Osteoblast (primary cell): ENCODE data around the gene PARD3. TPM values are rescaled to one million over a fixed set of nuclear protein-coding genes. Genes with fewer than 3 reads are reported as not detected.

ENCODE experiments used
- DNase-seq: peaks from one replicate; pipeline ENCODE4 v3.0.0; 2011; ENCODE audit warnings: low spot score, mixed read lengths; ENCODE audit not compliant: insufficient read length; ENCODE audit errors: missing footprints
- H2AFZ ChIP-seq: 2 replicates; pipeline ENCODE4 v1.6.0; 2011; ENCODE audit warnings: mild to moderate bottlenecking, low read length
- H3K27ac ChIP-seq: 2 replicates; pipeline ENCODE4 v1.5.1; 2011; ENCODE audit warnings: mild to moderate bottlenecking, low read depth, low read length, moderate library complexity
- H3K27me3 ChIP-seq: 2 replicates; pipeline ENCODE4 v1.6.0; 2012; ENCODE audit warnings: mild to moderate bottlenecking, control low read depth, inconsistent platforms, low read length, moderate library complexity; ENCODE audit not compliant: insufficient read depth
- H3K36me3 ChIP-seq: 2 replicates; pipeline ENCODE4 v1.5.1; 2011; ENCODE audit warnings: mild to moderate bottlenecking, low read length, control low read depth, moderate library complexity; ENCODE audit not compliant: insufficient read depth
- H3K4me1 ChIP-seq: 2 replicates; pipeline ENCODE4 v1.5.1; 2011; ENCODE audit warnings: mild to moderate bottlenecking, low read length, control low read depth, moderate library complexity; ENCODE audit not compliant: insufficient read depth
- H3K4me2 ChIP-seq: 2 replicates; pipeline ENCODE4 v1.6.0; 2011; ENCODE audit warnings: mild to moderate bottlenecking, low read length; ENCODE audit not compliant: insufficient read depth
- H3K4me3 ChIP-seq: fragments of 200-600 bp; sonication (generic); 3 replicates; pipeline ENCODE4 v1.5.1; 2012; ENCODE audit warnings: mild to moderate bottlenecking, low read length, inconsistent platforms; ENCODE audit not compliant: insufficient read depth
- H3K79me2 ChIP-seq: 2 replicates; pipeline ENCODE4 v1.6.0; 2012; ENCODE audit warnings: mild to moderate bottlenecking, low read length, control low read depth, inconsistent platforms; ENCODE audit not compliant: insufficient read depth
- H3K9me3 ChIP-seq: 2 replicates; pipeline ENCODE4 v1.5.1; 2011; ENCODE audit warnings: low read depth, low read length, control low read depth
- H4K20me1 ChIP-seq: 2 replicates; pipeline ENCODE4 v1.6.0; 2012; ENCODE audit warnings: mild to moderate bottlenecking, low read length, control low read depth; ENCODE audit not compliant: insufficient read depth
- total RNA-seq: library from RNA; depleted of rRNA; stranded (reverse); fragments of >200 nt; gene quantifications from 2 replicates; pipeline ENCODE4 v1.2.3, GENCODE V29; 2012
- TF ChIP-seq, protein P1 (sequence below): IDR thresholded peaks from 2 replicates; pipeline ENCODE4 v1.5.1; 2011; ENCODE audit warnings: mild to moderate bottlenecking, low read depth, low read length, moderate library complexity; ENCODE audit errors: extremely low read depth

PARD3 gene
- total RNA-seq, 1 donor = 71.7 TPM

DNA sequence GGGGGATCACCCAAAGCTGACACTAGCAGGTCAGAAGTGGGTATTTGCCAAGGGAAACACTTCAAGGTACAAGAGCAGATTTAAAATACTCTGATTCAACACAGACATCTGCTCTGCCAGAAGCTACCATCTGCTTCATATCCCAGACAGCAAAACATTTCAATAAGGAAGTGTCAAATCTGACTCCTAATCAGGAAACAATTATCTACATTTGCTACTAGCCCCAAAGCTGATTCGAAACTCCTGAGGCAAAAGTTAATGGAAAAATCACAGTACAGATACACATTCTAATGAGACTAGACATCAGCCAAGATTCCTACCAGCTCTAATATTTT is 48.9 kb downstream of the PARD3 start:
- no peaks in the 10 kb centered on the region for H3K27me3 ChIP-seq
- H2AFZ ChIP-seq = no peak overlapping the region
- no peak for DNase-seq
- H3K4me2 ChIP-seq = no peak overlapping the region
- TF ChIP-seq, protein P1, sequence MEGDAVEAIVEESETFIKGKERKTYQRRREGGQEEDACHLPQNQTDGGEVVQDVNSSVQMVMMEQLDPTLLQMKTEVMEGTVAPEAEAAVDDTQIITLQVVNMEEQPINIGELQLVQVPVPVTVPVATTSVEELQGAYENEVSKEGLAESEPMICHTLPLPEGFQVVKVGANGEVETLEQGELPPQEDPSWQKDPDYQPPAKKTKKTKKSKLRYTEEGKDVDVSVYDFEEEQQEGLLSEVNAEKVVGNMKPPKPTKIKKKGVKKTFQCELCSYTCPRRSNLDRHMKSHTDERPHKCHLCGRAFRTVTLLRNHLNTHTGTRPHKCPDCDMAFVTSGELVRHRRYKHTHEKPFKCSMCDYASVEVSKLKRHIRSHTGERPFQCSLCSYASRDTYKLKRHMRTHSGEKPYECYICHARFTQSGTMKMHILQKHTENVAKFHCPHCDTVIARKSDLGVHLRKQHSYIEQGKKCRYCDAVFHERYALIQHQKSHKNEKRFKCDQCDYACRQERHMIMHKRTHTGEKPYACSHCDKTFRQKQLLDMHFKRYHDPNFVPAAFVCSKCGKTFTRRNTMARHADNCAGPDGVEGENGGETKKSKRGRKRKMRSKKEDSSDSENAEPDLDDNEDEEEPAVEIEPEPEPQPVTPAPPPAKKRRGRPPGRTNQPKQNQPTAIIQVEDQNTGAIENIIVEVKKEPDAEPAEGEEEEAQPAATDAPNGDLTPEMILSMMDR = no peak
- peaks cover 52% of the 10 kb centered on the region for H3K79me2 ChIP-seq
- no peak overlapping the region for H3K4me3 ChIP-seq
- peaks cover 25% of the 10 kb centered on the region for H4K20me1 ChIP-seq
- no peaks in the 10 kb centered on the region for H3K36me3 ChIP-seq
- no peak overlapping the region for H3K27ac ChIP-seq
- no peaks in the 10 kb centered on the region for H3K9me3 ChIP-seq
- peaks cover 8% of the 10 kb centered on the region for H3K4me1 ChIP-seq

DNA sequence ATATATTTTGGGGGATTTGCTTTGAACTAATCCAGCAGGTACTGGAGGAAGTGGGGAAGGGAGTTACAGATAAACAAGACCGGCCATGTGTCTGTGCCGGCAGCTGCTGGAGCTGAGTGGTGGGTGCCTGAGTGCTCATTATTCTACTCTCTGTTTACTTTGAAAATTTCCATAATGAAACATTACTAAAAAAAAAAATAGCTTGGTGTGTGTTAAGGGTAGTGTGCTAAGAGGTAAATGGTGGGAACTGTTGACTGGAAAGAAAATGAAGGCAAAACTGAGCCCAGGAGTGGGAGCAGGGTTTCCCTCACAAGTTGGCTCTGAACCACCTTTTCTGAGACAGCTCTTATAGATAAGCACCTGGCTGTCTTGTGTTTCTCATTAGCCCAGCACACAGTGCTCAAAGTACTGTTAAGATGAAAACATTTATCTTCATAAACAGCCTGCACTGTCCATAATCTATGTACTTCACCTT is 50.6 kb downstream of the PARD3 start:
- H3K36me3 ChIP-seq = no peaks in the 10 kb centered on the region
- no peak for DNase-seq
- TF ChIP-seq, protein P1 = no peak
- H3K27me3 ChIP-seq = no peaks in the 10 kb centered on the region
- H2AFZ ChIP-seq = no peak overlapping the region
- H3K27ac ChIP-seq = no peak overlapping the region
- no peaks in the 10 kb centered on the region for H3K9me3 ChIP-seq
- H3K4me2 ChIP-seq = no peak overlapping the region
- no peak overlapping the region for H3K4me3 ChIP-seq
- peaks cover 14% of the 10 kb centered on the region for H4K20me1 ChIP-seq
- H3K4me1 ChIP-seq = peaks cover 16% of the 10 kb centered on the region
- H3K79me2 ChIP-seq = peaks cover 45% of the 10 kb centered on the region

DNA sequence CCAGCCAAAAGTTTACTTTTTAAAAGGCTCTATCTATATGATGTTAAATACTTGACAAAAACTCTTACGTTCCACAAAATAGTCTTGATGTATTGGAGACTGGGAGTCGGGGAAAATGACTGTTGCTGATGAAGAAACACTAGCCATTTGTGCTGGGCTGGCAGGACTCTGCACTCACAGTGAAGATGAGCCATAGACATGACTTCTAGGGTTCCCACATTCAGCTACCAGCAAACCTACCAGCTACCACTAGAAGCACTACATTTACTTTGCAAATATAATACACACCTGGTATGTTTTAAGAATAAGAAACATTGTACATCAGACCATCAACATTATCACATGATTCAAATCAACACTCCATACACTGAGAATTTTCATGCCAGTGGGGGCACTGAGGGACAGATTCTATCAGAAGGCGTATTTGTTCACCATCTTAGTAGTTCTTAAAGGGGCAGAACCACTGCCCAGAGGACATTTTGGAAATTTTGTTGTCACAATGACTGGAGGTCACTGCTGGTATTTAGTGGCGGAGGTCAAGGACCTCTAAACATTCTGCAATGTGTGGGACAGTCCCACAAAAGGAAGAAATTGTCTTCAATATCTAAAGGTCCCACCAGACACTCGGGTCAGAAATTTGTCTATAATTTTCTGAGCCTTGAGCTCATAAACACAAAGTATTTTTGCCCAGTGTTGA is 52.3 kb downstream of the PARD3 start:
- H3K79me2 ChIP-seq = peaks cover 40% of the 10 kb centered on the region
- H3K36me3 ChIP-seq = no peaks in the 10 kb centered on the region
- TF ChIP-seq, protein P1 = no peak
- peaks cover 29% of the 10 kb centered on the region for H3K4me1 ChIP-seq
- H3K9me3 ChIP-seq = no peaks in the 10 kb centered on the region
- H4K20me1 ChIP-seq = peaks cover 17% of the 10 kb centered on the region
- no peak for DNase-seq
- H3K4me2 ChIP-seq = no peak overlapping the region
- H3K27ac ChIP-seq = no peak overlapping the region
- no peak overlapping the region for H2AFZ ChIP-seq
- H3K27me3 ChIP-seq = no peaks in the 10 kb centered on the region
- H3K4me3 ChIP-seq = no peak overlapping the region

DNA sequence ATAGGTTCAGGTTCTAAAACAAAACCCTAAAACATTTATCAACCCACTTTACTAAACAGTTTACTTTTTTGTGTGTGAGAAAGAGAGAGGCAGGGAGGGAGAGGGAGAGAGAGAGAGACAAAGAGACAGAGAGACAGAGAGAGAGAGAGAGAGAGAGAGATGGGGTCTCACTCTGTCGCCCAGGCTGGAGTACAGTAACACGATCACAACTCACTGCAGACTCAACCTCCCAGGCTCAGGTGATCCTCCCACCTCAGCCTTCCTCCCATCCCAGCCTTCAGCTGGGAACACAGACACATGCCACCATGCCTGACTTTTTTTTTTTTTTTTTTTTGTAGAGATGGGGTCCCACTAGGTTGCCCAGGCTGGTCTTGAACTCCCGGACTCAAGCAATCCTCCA is 52.9 kb downstream of the PARD3 start:
- Histone ChIP-seq H3K4me2 (no peak overlapping the region), H3K4me3 (no peak overlapping the region), H3K27me3 (no peaks in the 10 kb centered on the region), H2AFZ (no peak overlapping the region), H3K4me1 (peaks cover 29% of the 10 kb centered on the region), H3K36me3 (no peaks in the 10 kb centered on the region), H3K27ac (no peak overlapping the region), H3K9me3 (no peaks in the 10 kb centered on the region), H4K20me1 (peaks cover 17% of the 10 kb centered on the region), H3K79me2 (peaks cover 41% of the 10 kb centered on the region)
- DNase-seq = no peak
- TF ChIP-seq, protein P1 = no peak
